SU-DHL-6 (cell line): ENCODE data around the gene UBR2.
"Not testable (repeated sequence)": the region's sequence is repeated elsewhere in the genome, so short reads cannot be mapped to it uniquely, and the experiment has no call there.

Experiments used
- H2AFZ ChIP-seq: fragments of 200-600 bp; sonication (generic); 2 replicates; pipeline ENCODE4 v1.6.1; 2014; ENCODE audit warnings: low read depth, mild to moderate bottlenecking, moderate library complexity, mixed read lengths, antibody characterized with exemption, low read length; ENCODE audit not compliant: severe bottlenecking
- H3F3A ChIP-seq: fragments of 200-600 bp; shearing (Covaris generic); 2 replicates; pipeline ENCODE4 v1.6.0; 2016; ENCODE audit warnings: antibody characterized with exemption, mild to moderate bottlenecking; ENCODE audit not compliant: insufficient read depth
- H3K27ac ChIP-seq: fragments of 200-600 bp; sonication (generic); 2 replicates; pipeline ENCODE4 v1.5.1; 2016; ENCODE audit warnings: low read depth, mild to moderate bottlenecking, low read length, moderate library complexity, mixed read lengths
- H3K27me3 ChIP-seq: fragments of 200-600 bp; sonication (generic), shearing (Covaris generic); 2 replicates; pipeline ENCODE4 v1.6.0; 2014; ENCODE audit warnings: mild to moderate bottlenecking, low read length
- H3K36me3 ChIP-seq: fragments of 200-600 bp; sonication (generic); 2 replicates; pipeline ENCODE4 v1.6.1; 2014; ENCODE audit warnings: mild to moderate bottlenecking, low read length, mixed read lengths
- H3K4me2 ChIP-seq: fragments of 300-600, 200-600 bp; shearing (Covaris generic), sonication (generic); 2 replicates; pipeline ENCODE4 v1.6.0; 2014; ENCODE audit warnings: low read length, low read depth, mild to moderate bottlenecking; ENCODE audit not compliant: poor library complexity, severe bottlenecking
- H3K4me3 ChIP-seq: fragments of 200-600 bp; sonication (generic); 2 replicates; pipeline ENCODE4 v1.5.1; 2014; ENCODE audit warnings: antibody characterized with exemption, low read length, mild to moderate bottlenecking, mixed read lengths; ENCODE audit not compliant: insufficient read depth, poor library complexity, severe bottlenecking
- H3K79me2 ChIP-seq: fragments of 200-600 bp; sonication (generic); 2 replicates; pipeline ENCODE4 v1.6.1; 2014; ENCODE audit warnings: mild to moderate bottlenecking, low read length, moderate library complexity; ENCODE audit not compliant: insufficient read depth
- H3K9ac ChIP-seq: fragments of 200-600 bp; sonication (generic); 2 replicates; pipeline ENCODE4 v1.7.0; 2014; ENCODE audit warnings: mild to moderate bottlenecking, low read length
- H3K9me2 ChIP-seq: fragments of 200-600 bp; sonication (generic); replicated peaks from 2 replicates; pipeline ENCODE4 v1.6.1; 2014; ENCODE audit warnings: low read length; ENCODE audit not compliant: insufficient read depth
- H3K9me3 ChIP-seq: fragments of 200-600 bp; sonication (generic); 2 replicates; pipeline ENCODE4 v1.6.1; 2014; ENCODE audit warnings: low read length, mixed read lengths; ENCODE audit not compliant: insufficient read depth
- H4K20me1 ChIP-seq: fragments of 200-600 bp; sonication (generic); 2 replicates; pipeline ENCODE4 v1.6.1; 2014; ENCODE audit warnings: low read depth, mild to moderate bottlenecking, antibody characterized with exemption, low read length, moderate library complexity, mixed read lengths
- EZH2phosphoT487 ChIP-seq: fragments of 200-600 bp; sonication (generic), shearing (Covaris generic); conservative IDR thresholded peaks from 2 replicates; pipeline ENCODE4 v1.6.1; 2018; ENCODE audit warnings: mild to moderate bottlenecking, antibody characterized with exemption, low read length, moderate library complexity, mixed read lengths
- TF ChIP-seq, protein P1 (sequence below): fragments of 200-600 bp; sonication (generic); IDR thresholded peaks from one replicate; pipeline ENCODE4 v1.5.1; 2017; ENCODE audit warnings: antibody characterized with exemption, mild to moderate bottlenecking, low read length, moderate library complexity; ENCODE audit not compliant: insufficient read depth, poor library complexity, severe bottlenecking

The UBR2 gene

DNA sequence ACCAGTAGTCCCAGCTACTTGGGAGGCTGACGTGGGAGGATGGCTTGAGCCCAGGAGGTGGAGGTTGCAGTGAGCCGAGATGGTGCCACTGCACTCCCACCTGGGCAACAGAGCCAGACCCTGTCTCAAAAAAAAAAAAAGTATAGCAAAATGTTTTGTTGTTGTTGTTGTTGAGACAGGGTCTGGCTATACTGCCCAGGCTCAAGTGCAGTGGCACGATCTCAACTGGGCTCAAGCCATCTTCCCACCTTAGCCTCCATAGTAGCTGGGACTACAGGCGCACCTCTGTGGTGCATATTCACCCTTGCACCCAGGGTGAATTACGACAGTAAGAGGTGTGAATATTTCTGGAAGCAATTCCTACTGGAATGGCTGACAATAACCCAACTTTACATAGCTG, 11.4 kb upstream of the UBR2 start:
- H3K9me2 ChIP-seq: no peaks in the 10 kb centered on the region
- TF ChIP-seq, protein P1, sequence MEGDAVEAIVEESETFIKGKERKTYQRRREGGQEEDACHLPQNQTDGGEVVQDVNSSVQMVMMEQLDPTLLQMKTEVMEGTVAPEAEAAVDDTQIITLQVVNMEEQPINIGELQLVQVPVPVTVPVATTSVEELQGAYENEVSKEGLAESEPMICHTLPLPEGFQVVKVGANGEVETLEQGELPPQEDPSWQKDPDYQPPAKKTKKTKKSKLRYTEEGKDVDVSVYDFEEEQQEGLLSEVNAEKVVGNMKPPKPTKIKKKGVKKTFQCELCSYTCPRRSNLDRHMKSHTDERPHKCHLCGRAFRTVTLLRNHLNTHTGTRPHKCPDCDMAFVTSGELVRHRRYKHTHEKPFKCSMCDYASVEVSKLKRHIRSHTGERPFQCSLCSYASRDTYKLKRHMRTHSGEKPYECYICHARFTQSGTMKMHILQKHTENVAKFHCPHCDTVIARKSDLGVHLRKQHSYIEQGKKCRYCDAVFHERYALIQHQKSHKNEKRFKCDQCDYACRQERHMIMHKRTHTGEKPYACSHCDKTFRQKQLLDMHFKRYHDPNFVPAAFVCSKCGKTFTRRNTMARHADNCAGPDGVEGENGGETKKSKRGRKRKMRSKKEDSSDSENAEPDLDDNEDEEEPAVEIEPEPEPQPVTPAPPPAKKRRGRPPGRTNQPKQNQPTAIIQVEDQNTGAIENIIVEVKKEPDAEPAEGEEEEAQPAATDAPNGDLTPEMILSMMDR: no peak
- TF ChIP-seq EZH2phosphoT487: no peak
- no peak overlapping the region for H3K4me2 ChIP-seq
- H3K36me3 ChIP-seq: no peaks in the 10 kb centered on the region
- H3K4me3 ChIP-seq: no peak overlapping the region
- no peaks in the 10 kb centered on the region for H3F3A ChIP-seq
- H3K9me3 ChIP-seq: no peaks in the 10 kb centered on the region
- no peaks in the 10 kb centered on the region for H4K20me1 ChIP-seq
- H3K79me2 ChIP-seq: no peaks in the 10 kb centered on the region
- H3K9ac ChIP-seq: no peak overlapping the region
- H2AFZ ChIP-seq: no peak overlapping the region
- H3K27ac ChIP-seq: no peak overlapping the region
- no peaks in the 10 kb centered on the region for H3K27me3 ChIP-seq

DNA sequence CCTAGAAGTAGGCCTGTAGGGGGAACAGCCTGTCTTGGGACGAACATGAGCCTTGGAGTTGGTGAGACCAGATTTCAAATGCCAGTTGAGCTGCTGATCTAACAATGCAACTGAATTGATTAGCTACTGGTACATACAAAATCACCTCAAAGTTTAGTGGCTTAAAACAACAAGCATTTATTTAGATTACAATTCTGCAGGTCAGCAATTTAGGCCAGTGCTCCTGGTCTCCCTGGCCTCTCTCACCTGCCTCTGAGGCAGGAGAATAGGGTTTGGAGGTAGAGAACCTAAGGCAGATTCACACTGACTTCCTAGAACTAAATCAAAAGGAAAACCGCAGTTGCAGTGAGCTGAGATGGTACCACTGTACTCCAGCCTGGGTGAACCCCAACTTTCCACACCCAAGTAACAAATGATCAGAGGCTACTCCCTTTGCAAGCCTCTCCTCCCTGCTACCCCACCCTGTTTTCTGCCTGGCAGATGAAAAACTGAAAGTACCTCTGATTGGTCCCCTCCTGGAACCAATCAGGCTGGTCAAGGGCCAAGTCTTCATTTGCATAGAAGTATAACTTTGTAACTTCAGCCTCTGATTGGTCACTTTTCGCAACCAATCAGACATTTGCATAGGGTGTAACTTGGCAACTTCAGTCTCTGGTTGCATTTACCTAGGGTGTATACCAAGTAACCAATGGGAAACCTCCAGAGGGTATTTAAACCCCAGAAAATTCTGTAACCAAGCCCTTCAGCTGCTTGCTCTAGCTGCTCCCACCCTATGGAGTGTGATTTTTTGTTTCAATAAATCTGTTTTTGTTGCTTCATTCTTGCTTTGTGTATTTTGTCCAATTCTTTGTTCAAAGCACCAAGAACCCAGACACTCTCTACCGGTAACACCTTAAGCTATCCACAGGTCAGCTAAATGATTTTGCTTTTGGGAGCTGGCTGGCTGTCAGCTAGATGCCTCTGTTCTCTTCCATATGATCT, 8.1 kb upstream of the UBR2 start:
- H3K9me2 ChIP-seq: no peaks in the 10 kb centered on the region
- no peak for TF ChIP-seq EZH2phosphoT487
- TF ChIP-seq, protein P1: no peak
- no peaks in the 10 kb centered on the region for H3F3A ChIP-seq
- no peak overlapping the region for H3K9ac ChIP-seq
- H3K27ac ChIP-seq: no peak overlapping the region
- no peaks in the 10 kb centered on the region for H3K36me3 ChIP-seq
- no peaks in the 10 kb centered on the region for H4K20me1 ChIP-seq
- no peaks in the 10 kb centered on the region for H3K27me3 ChIP-seq
- H3K4me3 ChIP-seq: no peak overlapping the region
- H2AFZ ChIP-seq: no peak overlapping the region
- no peaks in the 10 kb centered on the region for H3K79me2 ChIP-seq
- no peaks in the 10 kb centered on the region for H3K9me3 ChIP-seq
- H3K4me2 ChIP-seq: no peak overlapping the region

DNA sequence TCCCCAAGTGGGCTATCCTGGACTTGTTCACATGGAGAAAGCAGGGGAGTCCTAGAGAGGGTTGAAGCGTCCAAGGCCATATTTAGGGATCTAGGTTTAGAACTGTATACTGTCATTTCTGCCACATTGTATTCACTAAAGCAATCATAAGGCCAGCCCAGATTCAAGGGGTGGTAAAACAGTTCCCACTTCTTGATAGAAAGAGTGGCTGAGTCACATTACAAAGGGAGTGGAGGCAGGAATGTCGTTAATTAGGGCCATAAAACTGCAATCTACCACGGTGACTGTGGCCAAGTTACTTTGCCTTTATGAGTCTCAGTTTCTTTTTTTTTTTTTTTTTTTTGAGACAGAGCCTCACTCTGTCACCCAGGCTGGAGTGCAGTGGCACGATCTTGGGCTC, 7.4 kb upstream of the UBR2 start:
- no peak overlapping the region for H2AFZ ChIP-seq

DNA sequence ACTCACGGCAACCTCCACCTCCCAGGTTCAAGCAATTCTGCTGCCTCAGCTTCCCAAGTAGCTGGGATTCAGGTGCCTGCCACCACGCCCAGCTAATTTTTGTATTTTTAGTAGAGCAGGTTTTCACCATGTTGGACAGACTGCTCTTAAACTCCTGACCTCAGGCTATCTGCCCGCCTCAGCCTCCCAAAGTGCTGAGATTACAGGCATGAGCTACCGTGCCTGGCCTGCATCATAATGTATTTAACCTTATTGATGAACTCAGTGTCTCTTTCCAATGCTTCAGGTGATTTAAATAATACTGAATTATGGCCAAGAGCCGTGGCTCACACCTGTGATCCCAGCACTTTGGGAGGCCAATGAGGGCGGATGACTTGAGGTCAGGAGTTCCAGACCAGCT, 4.6 kb upstream of the UBR2 start:
- not testable (repeated sequence) for H3K27ac ChIP-seq, H2AFZ ChIP-seq, H3K36me3 ChIP-seq, H3K9me3 ChIP-seq, H3K4me2 ChIP-seq, H3K79me2 ChIP-seq, H3K9me2 ChIP-seq, H3K9ac ChIP-seq, H4K20me1 ChIP-seq, H3K4me3 ChIP-seq, H3K27me3 ChIP-seq, H3F3A ChIP-seq

More for the DNA sequence above, 7.4 kb upstream of the UBR2 start:
- H3K4me2 ChIP-seq: no peak overlapping the region
- no peaks in the 10 kb centered on the region for H3K79me2 ChIP-seq
- no peaks in the 10 kb centered on the region for H4K20me1 ChIP-seq
- no peak overlapping the region for H3K9ac ChIP-seq
- H3K36me3 ChIP-seq: no peaks in the 10 kb centered on the region
- no peaks in the 10 kb centered on the region for H3K9me2 ChIP-seq
- no peaks in the 10 kb centered on the region for H3F3A ChIP-seq
- TF ChIP-seq, protein P1: no peak
- TF ChIP-seq EZH2phosphoT487: no peak
- H3K9me3 ChIP-seq: no peaks in the 10 kb centered on the region
- H3K4me3 ChIP-seq: no peak overlapping the region
- no peaks in the 10 kb centered on the region for H3K27me3 ChIP-seq
- no peak overlapping the region for H3K27ac ChIP-seq
